DND-41 (cell line): ENCODE data around the gene TRNP1.

ENCODE experiments used
- ATAC-seq: fragments of 200-7000 bp; cut with Tn5 transposase; 3 replicates; pipeline ENCODE4 v1.9.1; 2021; ENCODE audit warnings: low read depth; ENCODE audit not compliant: insufficient read depth
- DNase-seq: peaks from one replicate; pipeline ENCODE4 v3.0.0-alpha.2; 2020
- H2AFZ ChIP-seq: 2 replicates; pipeline ENCODE4 v1.6.0; 2012; ENCODE audit warnings: low read depth, low read length
- H3K27ac ChIP-seq: 2 replicates; pipeline ENCODE4 v1.5.1; 2012; ENCODE audit warnings: low read length, inconsistent platforms
- H3K27me3 ChIP-seq: fragments of 200-600 bp; sonication (generic); 2 replicates; pipeline ENCODE4 v1.6.0; 2012; ENCODE audit warnings: low read length, mild to moderate bottlenecking, inconsistent platforms; ENCODE audit not compliant: insufficient read depth, poor library complexity
- H3K36me3 ChIP-seq: 2 replicates; pipeline ENCODE4 v1.5.1; 2012; ENCODE audit warnings: low read length, inconsistent platforms; ENCODE audit not compliant: insufficient read depth
- H3K4me1 ChIP-seq: 2 replicates; pipeline ENCODE4 v1.5.1; 2012; ENCODE audit warnings: mild to moderate bottlenecking, low read length; ENCODE audit not compliant: insufficient read depth
- H3K4me2 ChIP-seq: 2 replicates; pipeline ENCODE4 v1.6.0; 2012; ENCODE audit warnings: mild to moderate bottlenecking, moderate library complexity, low read length, inconsistent platforms; ENCODE audit not compliant: insufficient read depth
- H3K4me3 ChIP-seq, 2 experiments: fragments of 200-600 bp in 1 of 2; shearing (Covaris generic) in 1 of 2; 2 replicates each; pipeline ENCODE4 v1.5.1; 2012 to 2016; ENCODE audit warnings: inconsistent platforms in 2 of 2, low read length in 2 of 2, mild to moderate bottlenecking in 2 of 2, low read depth in 1 of 2, moderate library complexity in 1 of 2
- H3K79me2 ChIP-seq: 2 replicates; pipeline ENCODE4 v1.6.0; 2012; ENCODE audit warnings: low read length, inconsistent platforms; ENCODE audit not compliant: insufficient read depth
- H3K9ac ChIP-seq: 2 replicates; pipeline ENCODE4 v1.6.0; 2012; ENCODE audit warnings: low read depth, mild to moderate bottlenecking, inconsistent platforms, low read length, moderate library complexity
- H3K9me3 ChIP-seq: 2 replicates; pipeline ENCODE4 v1.5.1; 2012; ENCODE audit warnings: low read length, moderate library complexity, mild to moderate bottlenecking, inconsistent platforms; ENCODE audit not compliant: insufficient read depth, severe bottlenecking
- H4K20me1 ChIP-seq: 2 replicates; pipeline ENCODE4 v1.6.0; 2012; ENCODE audit warnings: low read length; ENCODE audit not compliant: insufficient read depth
- CTCF ChIP-seq: IDR thresholded peaks from 2 replicates; pipeline ENCODE4 v1.5.1; 2012; ENCODE audit warnings: borderline replicate concordance, low read length, moderate library complexity, mild to moderate bottlenecking; ENCODE audit not compliant: poor library complexity, severe bottlenecking; ENCODE audit errors: extremely low read depth
- EZH2 ChIP-seq: IDR thresholded peaks from 3 replicates; pipeline ENCODE4 v1.6.1; 2012; ENCODE audit warnings: borderline replicate concordance, low read depth, mild to moderate bottlenecking, moderate library complexity, low read length, inconsistent platforms; ENCODE audit not compliant: severe bottlenecking

The TRNP1 gene

GRCh38 chr1:27018316-27018715 is 24.8 kb downstream of the TRNP1 start:
- H2AFZ ChIP-seq: no peak overlapping the region
- no peaks in the 10 kb centered on the region for H3K27me3 ChIP-seq
- no peak for TF ChIP-seq EZH2
- TF ChIP-seq CTCF: no peak
- H3K4me3 ChIP-seq: no peak overlapping the region
- H3K27ac ChIP-seq: no peak overlapping the region
- ATAC-seq (no peak), DNase-seq (no peak)
- no peaks in the 10 kb centered on the region for H3K79me2 ChIP-seq
- H3K9ac ChIP-seq: no peak overlapping the region
- H3K9me3 ChIP-seq: no peaks in the 10 kb centered on the region
- H3K4me2 ChIP-seq: no peak overlapping the region
- H3K4me1 ChIP-seq: no peaks in the 10 kb centered on the region
- no peaks in the 10 kb centered on the region for H3K36me3 ChIP-seq
- no peaks in the 10 kb centered on the region for H4K20me1 ChIP-seq

GRCh38 chr1:27021354-27022031 is 28.0 kb downstream of the TRNP1 start:
- H3K4me1 ChIP-seq: no peaks in the 10 kb centered on the region
- no peaks in the 10 kb centered on the region for H3K27me3 ChIP-seq
- DNase-seq (no peak), ATAC-seq (no peak)
- H3K4me3 ChIP-seq: no peak overlapping the region
- H4K20me1 ChIP-seq: no peaks in the 10 kb centered on the region
- no peaks in the 10 kb centered on the region for H3K79me2 ChIP-seq
- TF ChIP-seq EZH2: no peak
- TF ChIP-seq CTCF: no peak
- no peak overlapping the region for H3K4me2 ChIP-seq
- H3K9me3 ChIP-seq: no peaks in the 10 kb centered on the region
- H3K9ac ChIP-seq: no peak overlapping the region
- no peak overlapping the region for H3K27ac ChIP-seq
- no peak overlapping the region for H2AFZ ChIP-seq
- no peaks in the 10 kb centered on the region for H3K36me3 ChIP-seq

GRCh38 chr1:27025718-27026117 is 32.2 kb downstream of the TRNP1 start:
- H3K9ac ChIP-seq: no peak overlapping the region
- no peak overlapping the region for H2AFZ ChIP-seq
- H3K9me3 ChIP-seq: no peaks in the 10 kb centered on the region
- no peaks in the 10 kb centered on the region for H3K36me3 ChIP-seq
- no peaks in the 10 kb centered on the region for H3K27me3 ChIP-seq
- DNase-seq (no peak), ATAC-seq (no peak)
- H3K4me2 ChIP-seq: no peak overlapping the region
- H3K79me2 ChIP-seq: no peaks in the 10 kb centered on the region
- H3K4me1 ChIP-seq: no peaks in the 10 kb centered on the region
- no peaks in the 10 kb centered on the region for H4K20me1 ChIP-seq
- H3K27ac ChIP-seq: no peak overlapping the region
- TF ChIP-seq EZH2 (no peak), CTCF (no peak)
- no peak overlapping the region for H3K4me3 ChIP-seq
